Measurements from ENCODE around the gene FRMD1.

- TF ChIP-seq, protein P1, sequence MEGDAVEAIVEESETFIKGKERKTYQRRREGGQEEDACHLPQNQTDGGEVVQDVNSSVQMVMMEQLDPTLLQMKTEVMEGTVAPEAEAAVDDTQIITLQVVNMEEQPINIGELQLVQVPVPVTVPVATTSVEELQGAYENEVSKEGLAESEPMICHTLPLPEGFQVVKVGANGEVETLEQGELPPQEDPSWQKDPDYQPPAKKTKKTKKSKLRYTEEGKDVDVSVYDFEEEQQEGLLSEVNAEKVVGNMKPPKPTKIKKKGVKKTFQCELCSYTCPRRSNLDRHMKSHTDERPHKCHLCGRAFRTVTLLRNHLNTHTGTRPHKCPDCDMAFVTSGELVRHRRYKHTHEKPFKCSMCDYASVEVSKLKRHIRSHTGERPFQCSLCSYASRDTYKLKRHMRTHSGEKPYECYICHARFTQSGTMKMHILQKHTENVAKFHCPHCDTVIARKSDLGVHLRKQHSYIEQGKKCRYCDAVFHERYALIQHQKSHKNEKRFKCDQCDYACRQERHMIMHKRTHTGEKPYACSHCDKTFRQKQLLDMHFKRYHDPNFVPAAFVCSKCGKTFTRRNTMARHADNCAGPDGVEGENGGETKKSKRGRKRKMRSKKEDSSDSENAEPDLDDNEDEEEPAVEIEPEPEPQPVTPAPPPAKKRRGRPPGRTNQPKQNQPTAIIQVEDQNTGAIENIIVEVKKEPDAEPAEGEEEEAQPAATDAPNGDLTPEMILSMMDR (conservative IDR thresholded peaks at IDR 0.05; ENCODE audit: low read depth, low read length): no peak
- TF ChIP-seq EZH2phosphoT487 (IDR thresholded peaks at IDR 0.05; ENCODE audit: borderline replicate concordance, low read length): no peak
- TF ChIP-seq EZH2 (IDR thresholded peaks at IDR 0.05; ENCODE audit: low read length, unreplicated experiment): no peak
These were observed 13.5 kb upstream of the FRMD1 start for GRCh38 chr6:168092541-168092940.
